Measurements from ENCODE around the gene ELAPOR1. TPM values are rescaled to one million over a fixed set of nuclear protein-coding genes. Genes with fewer than 3 reads are reported as not detected.

Gene ELAPOR1
- total and polyA plus RNA-seq, 9 of the 15 experiments (the other 6 are each of a cell fraction or from before 2014, with no cell fraction given): 0.07 to 1.2 (median 0.18) TPM

DNA sequence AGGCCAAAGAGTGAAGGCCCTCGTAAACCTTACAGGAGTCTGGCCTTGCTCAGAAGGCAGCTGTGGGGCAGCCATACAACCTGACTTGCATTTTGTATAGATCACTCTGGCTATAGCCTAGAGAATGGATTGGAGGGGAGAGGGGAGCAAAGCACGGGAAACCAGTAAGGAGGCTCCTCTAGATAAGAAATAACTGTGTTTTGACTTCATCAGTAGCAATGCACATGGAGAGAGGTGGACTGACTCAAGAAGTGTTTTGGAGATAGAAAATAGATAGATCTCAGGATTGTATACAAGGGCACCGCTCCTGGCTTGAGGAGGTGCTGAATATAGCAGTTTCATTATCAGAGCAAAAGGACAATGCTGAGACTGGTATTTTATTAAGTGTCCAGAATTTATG lies 26.5 kb downstream of the ELAPOR1 start (continued):
- TF ChIP-seq, protein P1, sequence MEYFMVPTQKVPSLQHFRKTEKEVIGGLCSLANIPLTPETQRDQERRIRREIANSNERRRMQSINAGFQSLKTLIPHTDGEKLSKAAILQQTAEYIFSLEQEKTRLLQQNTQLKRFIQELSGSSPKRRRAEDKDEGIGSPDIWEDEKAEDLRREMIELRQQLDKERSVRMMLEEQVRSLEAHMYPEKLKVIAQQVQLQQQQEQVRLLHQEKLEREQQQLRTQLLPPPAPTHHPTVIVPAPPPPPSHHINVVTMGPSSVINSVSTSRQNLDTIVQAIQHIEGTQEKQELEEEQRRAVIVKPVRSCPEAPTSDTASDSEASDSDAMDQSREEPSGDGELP (CRISPR knock-in tag; IDR thresholded peaks at IDR 0.05; ENCODE audit: borderline replicate concordance): no peak
- TF ChIP-seq CBFA2T2 (conservative IDR thresholded peaks at IDR 0.05): peak; percentile 79
- TF ChIP-seq STAT5A (IDR thresholded peaks at IDR 0.05; ENCODE audit: borderline replicate concordance, low read length): 0 out of 2 replicates have a peak, but pooled peaks have one; percentile 25
- TF ChIP-seq TRIM24 (IDR thresholded peaks at IDR 0.05): peak in 1 of 2 experiments; percentile 23; a peak in 1 of 4 replicates
- no peak for TF ChIP-seq CHD2 (IDR thresholded peaks at IDR 0.05; ENCODE audit: low read depth, low read length)
- TF ChIP-seq CBFA2T3 (IDR thresholded peaks at IDR 0.05): peak; percentile 88
- peak; percentile 21; the same call in 1 of the 2 replicates for TF ChIP-seq PML (IDR thresholded peaks at IDR 0.05; ENCODE audit: low read length)
- no peak for TF ChIP-seq BRF1 (IDR thresholded peaks at IDR 0.05; ENCODE audit: borderline replicate concordance, extremely low read depth, insufficient read length)
- TF ChIP-seq MNT (conservative IDR thresholded peaks at IDR 0.05): peak in 1 of 2 experiments; percentile 40; a peak in 1 of 4 replicates
- TF ChIP-seq IRF2 (CRISPR knock-in tag; IDR thresholded peaks at IDR 0.05): no peak
- no peak for TF ChIP-seq RFX7 (CRISPR knock-in tag; IDR thresholded peaks at IDR 0.05)
- TF ChIP-seq MAFG (tag; conservative IDR thresholded peaks at IDR 0.05): peak; percentile 31; the same call in 1 of the 2 replicates
- no peak for TF ChIP-seq ARID2 (IDR thresholded peaks at IDR 0.05)
- TF ChIP-seq MIER1 (IDR thresholded peaks at IDR 0.05; ENCODE audit: low read depth): no peak
- TF ChIP-seq TEAD4 (IDR thresholded peaks at IDR 0.05; ENCODE audit: low read length): peak; percentile 74
- no peak for TF ChIP-seq TEAD4 (CRISPR knock-in tag; IDR thresholded peaks at IDR 0.05; ENCODE audit: borderline replicate concordance)
- TF ChIP-seq SMARCA4 (IDR thresholded peaks at IDR 0.05): 0 out of 2 replicates have a peak, but pooled peaks have one; percentile 37
- TF ChIP-seq ZNF316 (IDR thresholded peaks at IDR 0.05): 0 out of 2 replicates have a peak, but pooled peaks have one; percentile 26
- TF ChIP-seq MYC (IDR thresholded peaks at IDR 0.05; ENCODE audit: low read depth, low read length): no peak
- TF ChIP-seq MYC (CRISPR knock-in tag; IDR thresholded peaks at IDR 0.05; ENCODE audit: borderline replicate concordance, low read depth): 0 out of 2 replicates have a peak, but pooled peaks have one; percentile 14
- TF ChIP-seq, protein P2, sequence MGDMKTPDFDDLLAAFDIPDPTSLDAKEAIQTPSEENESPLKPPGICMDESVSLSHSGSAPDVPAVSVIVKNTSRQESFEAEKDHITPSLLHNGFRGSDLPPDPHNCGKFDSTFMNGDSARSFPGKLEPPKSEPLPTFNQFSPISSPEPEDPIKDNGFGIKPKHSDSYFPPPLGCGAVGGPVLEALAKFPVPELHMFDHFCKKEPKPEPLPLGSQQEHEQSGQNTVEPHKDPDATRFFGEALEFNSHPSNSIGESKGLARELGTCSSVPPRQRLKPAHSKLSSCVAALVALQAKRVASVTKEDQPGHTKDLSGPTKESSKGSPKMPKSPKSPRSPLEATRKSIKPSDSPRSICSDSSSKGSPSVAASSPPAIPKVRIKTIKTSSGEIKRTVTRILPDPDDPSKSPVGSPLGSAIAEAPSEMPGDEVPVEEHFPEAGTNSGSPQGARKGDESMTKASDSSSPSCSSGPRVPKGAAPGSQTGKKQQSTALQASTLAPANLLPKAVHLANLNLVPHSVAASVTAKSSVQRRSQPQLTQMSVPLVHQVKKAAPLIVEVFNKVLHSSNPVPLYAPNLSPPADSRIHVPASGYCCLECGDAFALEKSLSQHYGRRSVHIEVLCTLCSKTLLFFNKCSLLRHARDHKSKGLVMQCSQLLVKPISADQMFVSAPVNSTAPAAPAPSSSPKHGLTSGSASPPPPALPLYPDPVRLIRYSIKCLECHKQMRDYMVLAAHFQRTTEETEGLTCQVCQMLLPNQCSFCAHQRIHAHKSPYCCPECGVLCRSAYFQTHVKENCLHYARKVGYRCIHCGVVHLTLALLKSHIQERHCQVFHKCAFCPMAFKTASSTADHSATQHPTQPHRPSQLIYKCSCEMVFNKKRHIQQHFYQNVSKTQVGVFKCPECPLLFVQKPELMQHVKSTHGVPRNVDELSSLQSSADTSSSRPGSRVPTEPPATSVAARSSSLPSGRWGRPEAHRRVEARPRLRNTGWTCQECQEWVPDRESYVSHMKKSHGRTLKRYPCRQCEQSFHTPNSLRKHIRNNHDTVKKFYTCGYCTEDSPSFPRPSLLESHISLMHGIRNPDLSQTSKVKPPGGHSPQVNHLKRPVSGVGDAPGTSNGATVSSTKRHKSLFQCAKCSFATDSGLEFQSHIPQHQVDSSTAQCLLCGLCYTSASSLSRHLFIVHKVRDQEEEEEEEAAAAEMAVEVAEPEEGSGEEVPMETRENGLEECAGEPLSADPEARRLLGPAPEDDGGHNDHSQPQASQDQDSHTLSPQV (IDR thresholded peaks at IDR 0.05): 0 out of 2 replicates have a peak, but pooled peaks have one; percentile 14
- TF ChIP-seq EP300 (IDR thresholded peaks at IDR 0.05; ENCODE audit: low read length): peak; percentile 26; the same call in 1 of the 2 replicates
- no peak for TF ChIP-seq HNRNPLL (IDR thresholded peaks at IDR 0.05; ENCODE audit: low read depth, low read length, poor library complexity, severe bottlenecking)
- no peak for TF ChIP-seq RAD21 (CRISPR knock-in tag; conservative IDR thresholded peaks at IDR 0.05 in 1 of 2, IDR thresholded peaks at IDR 0.05 in 1 of 2)
- peak; percentile 9; the same call in 1 of the 2 replicates for TF ChIP-seq NFE2 (IDR thresholded peaks at IDR 0.05; ENCODE audit: low read depth)
- peak; percentile 66; the same call in 1 of the 2 replicates for TF ChIP-seq NCOR1 (IDR thresholded peaks at IDR 0.05)

All from K562 (cell line).